Smooth muscle cell (in vitro differentiated cells): ENCODE measurements around the gene PGM2. TPM values are rescaled to one million over a fixed set of nuclear protein-coding genes. Genes with fewer than 3 reads are reported as not detected.

ENCODE experiments used
- DNase-seq: peaks from one replicate; lab custom pipeline; 2025; ENCODE audit not compliant: unreplicated experiment; lab: John Stamatoyannopoulos, UW
- H2AFZ ChIP-seq: fragments of 200-600 bp; sonication (generic); 2 replicates; pipeline ENCODE4 v1.6.0; 2016; ENCODE audit warnings: antibody characterized with exemption, low read depth, mild to moderate bottlenecking
- H3F3A ChIP-seq: fragments of 200-600 bp; sonication (generic); 2 replicates; pipeline ENCODE4 v1.6.0; 2017; ENCODE audit warnings: antibody characterized with exemption, low read depth
- H3K27ac ChIP-seq: fragments of 200-600 bp; sonication (generic); 2 replicates; pipeline ENCODE4 v1.5.1; 2016; ENCODE audit warnings: low read depth, mild to moderate bottlenecking
- H3K27me3 ChIP-seq: fragments of 200-600 bp; sonication (generic); 2 replicates; pipeline ENCODE4 v1.6.1; 2016; ENCODE audit warnings: low read depth, mild to moderate bottlenecking
- H3K36me3 ChIP-seq: fragments of 200-600 bp; sonication (generic); 2 replicates; pipeline ENCODE4 v1.5.1; 2016; ENCODE audit warnings: low read depth
- H3K4me1 ChIP-seq: fragments of 200-600 bp; sonication (generic); 2 replicates; pipeline ENCODE4 v1.5.1; 2016; ENCODE audit warnings: low read depth
- H3K4me2 ChIP-seq: fragments of 200-600 bp; sonication (generic); 2 replicates; pipeline ENCODE4 v1.6.0; 2016; ENCODE audit warnings: mild to moderate bottlenecking
- H3K4me3 ChIP-seq: fragments of 200-600 bp; sonication (generic); 2 replicates; pipeline ENCODE4 v1.5.1; 2016; ENCODE audit warnings: mild to moderate bottlenecking
- H3K79me2 ChIP-seq: fragments of 200-600 bp; sonication (generic); 2 replicates; pipeline ENCODE4 v1.6.0; 2016; ENCODE audit warnings: low read depth, mild to moderate bottlenecking
- H3K9ac ChIP-seq: fragments of 200-600 bp; sonication (generic); 2 replicates; pipeline ENCODE4 v1.6.0; 2016; ENCODE audit warnings: low read depth
- H3K9me3 ChIP-seq: fragments of 200-600 bp; sonication (generic); replicated peaks from 2 replicates; pipeline ENCODE4 v1.5.1; 2016; ENCODE audit warnings: low read depth
- H4K20me1 ChIP-seq: fragments of 200-600 bp; sonication (generic); 2 replicates; pipeline ENCODE4 v1.6.0; 2016; ENCODE audit warnings: low read depth
- WGBS: methylation state at CpG from one replicate; pipeline ENCODE4 v1.1.7; 2016; ENCODE audit warnings: low lambda C conversion rate; 5-methylcytosine and 5-hydroxymethylcytosine counted together
- polyA plus RNA-seq: library from polyadenylated mRNA; unstranded; fragments of >200 nt; fragmentation: Nextera tagmentation; extraction: Ambion mirVana; gene quantifications from 2 replicates; pipeline ENCODE4 v1.2.1, GENCODE V29; 2016
- total RNA-seq: library from RNA; depleted of rRNA; stranded (reverse); fragments of >200 nt; gene quantifications from 2 replicates; pipeline ENCODE4 v1.2.3, GENCODE V29; 2014
- TF ChIP-seq, protein P1 (sequence below): fragments of 200-600 bp; sonication (generic); IDR thresholded peaks from 2 replicates; pipeline ENCODE4 v1.5.1; 2017; ENCODE audit warnings: borderline replicate concordance, mild to moderate bottlenecking, antibody characterized with exemption; ENCODE audit not compliant: insufficient read depth, poor library complexity, severe bottlenecking

Gene PGM2
- total and polyA plus RNA-seq, 2 experiments from 2014 or later, result 11.6 to 38.7 TPM

- H3K4me3 ChIP-seq, result no peak overlapping the region
- DNase-seq, result no peak
- no peaks in the 10 kb centered on the region for H3K9me3 ChIP-seq
- H3K36me3 ChIP-seq, result no peaks in the 10 kb centered on the region
- TF ChIP-seq, protein P1, sequence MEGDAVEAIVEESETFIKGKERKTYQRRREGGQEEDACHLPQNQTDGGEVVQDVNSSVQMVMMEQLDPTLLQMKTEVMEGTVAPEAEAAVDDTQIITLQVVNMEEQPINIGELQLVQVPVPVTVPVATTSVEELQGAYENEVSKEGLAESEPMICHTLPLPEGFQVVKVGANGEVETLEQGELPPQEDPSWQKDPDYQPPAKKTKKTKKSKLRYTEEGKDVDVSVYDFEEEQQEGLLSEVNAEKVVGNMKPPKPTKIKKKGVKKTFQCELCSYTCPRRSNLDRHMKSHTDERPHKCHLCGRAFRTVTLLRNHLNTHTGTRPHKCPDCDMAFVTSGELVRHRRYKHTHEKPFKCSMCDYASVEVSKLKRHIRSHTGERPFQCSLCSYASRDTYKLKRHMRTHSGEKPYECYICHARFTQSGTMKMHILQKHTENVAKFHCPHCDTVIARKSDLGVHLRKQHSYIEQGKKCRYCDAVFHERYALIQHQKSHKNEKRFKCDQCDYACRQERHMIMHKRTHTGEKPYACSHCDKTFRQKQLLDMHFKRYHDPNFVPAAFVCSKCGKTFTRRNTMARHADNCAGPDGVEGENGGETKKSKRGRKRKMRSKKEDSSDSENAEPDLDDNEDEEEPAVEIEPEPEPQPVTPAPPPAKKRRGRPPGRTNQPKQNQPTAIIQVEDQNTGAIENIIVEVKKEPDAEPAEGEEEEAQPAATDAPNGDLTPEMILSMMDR, result no peak
- H3K9ac ChIP-seq, result no peak overlapping the region
- no peak overlapping the region for H2AFZ ChIP-seq
- H4K20me1 ChIP-seq, result no peaks in the 10 kb centered on the region
- WGBS, result 82% methylated on average over 2 of the region's 2 CpGs
- H3K27ac ChIP-seq, result no peak overlapping the region
- no peaks in the 10 kb centered on the region for H3K27me3 ChIP-seq
- H3F3A ChIP-seq, result no peaks in the 10 kb centered on the region
- no peaks in the 10 kb centered on the region for H3K79me2 ChIP-seq
- H3K4me1 ChIP-seq, result no peaks in the 10 kb centered on the region
- H3K4me2 ChIP-seq, result no peak overlapping the region
These were observed 32.4 kb upstream of the PGM2 start for GRCh38 chr4:37794056-37794455.

- H3F3A ChIP-seq, result no peaks in the 10 kb centered on the region
- H2AFZ ChIP-seq, result no peak overlapping the region
- no peak overlapping the region for H3K27ac ChIP-seq
- H3K9ac ChIP-seq, result no peak overlapping the region
- TF ChIP-seq, protein P1, result no peak
- H4K20me1 ChIP-seq, result no peaks in the 10 kb centered on the region
- no peaks in the 10 kb centered on the region for H3K4me1 ChIP-seq
- H3K4me3 ChIP-seq, result no peak overlapping the region
- 95% methylated on average over 3 of the region's 3 CpGs for WGBS
- no peaks in the 10 kb centered on the region for H3K36me3 ChIP-seq
- no peaks in the 10 kb centered on the region for H3K27me3 ChIP-seq
- H3K9me3 ChIP-seq, result no peaks in the 10 kb centered on the region
- no peaks in the 10 kb centered on the region for H3K79me2 ChIP-seq
- no peak for DNase-seq
- H3K4me2 ChIP-seq, result no peak overlapping the region
These were observed 30.8 kb upstream of the PGM2 start for GRCh38 chr4:37795581-37796195.

DNA sequence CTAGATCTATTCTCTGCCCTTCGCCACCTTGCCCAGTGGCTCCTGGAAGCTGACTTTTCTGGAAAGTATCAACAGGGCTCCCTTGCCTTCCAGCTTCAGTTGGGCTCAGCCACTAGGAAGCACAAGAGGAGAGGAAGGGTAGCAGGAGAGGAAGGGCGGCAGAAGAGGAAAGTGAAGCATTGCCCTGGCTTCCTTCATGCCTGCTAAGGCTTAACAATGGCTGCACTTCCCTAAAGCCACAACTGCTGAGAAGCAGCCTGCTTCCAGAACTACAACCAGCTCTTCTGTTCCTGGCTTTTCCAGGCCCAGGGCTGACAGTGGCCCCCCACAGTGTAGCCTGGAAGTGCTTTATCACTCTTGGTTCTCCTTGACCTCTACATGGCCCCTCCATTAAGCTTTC, 29.1 kb upstream of the PGM2 start:
- no peaks in the 10 kb centered on the region for H4K20me1 ChIP-seq
- no peak overlapping the region for H3K4me3 ChIP-seq
- no peaks in the 10 kb centered on the region for H3K36me3 ChIP-seq
- no peak for DNase-seq
- H3K4me1 ChIP-seq, result no peaks in the 10 kb centered on the region
- no peaks in the 10 kb centered on the region for H3K79me2 ChIP-seq
- no peaks in the 10 kb centered on the region for H3F3A ChIP-seq
- H3K9ac ChIP-seq, result no peak overlapping the region
- H3K9me3 ChIP-seq, result no peaks in the 10 kb centered on the region
- no peaks in the 10 kb centered on the region for H3K27me3 ChIP-seq
- TF ChIP-seq, protein P1, result no peak
- H3K27ac ChIP-seq, result no peak overlapping the region
- no peak overlapping the region for H2AFZ ChIP-seq
- 100% methylated on average over 2 of the region's 2 CpGs for WGBS
- H3K4me2 ChIP-seq, result no peak overlapping the region

DNA sequence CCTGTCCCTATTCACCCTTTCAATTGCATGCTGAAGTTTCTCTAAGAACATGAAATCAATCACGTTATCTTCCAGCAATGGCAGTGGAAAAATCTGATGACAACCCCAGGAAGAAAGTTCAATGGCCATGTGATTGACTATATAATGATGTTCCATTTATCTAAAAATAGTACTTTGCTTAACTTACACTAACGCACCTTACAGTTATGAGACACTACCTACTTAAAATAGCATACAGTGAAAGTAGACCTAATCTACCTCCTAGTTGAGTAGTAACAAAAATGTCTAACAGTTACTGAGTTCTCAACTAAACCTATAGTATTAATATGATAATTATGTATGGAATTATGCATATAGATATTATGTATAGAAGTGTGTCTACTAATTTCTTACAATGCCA, 28.6 kb upstream of the PGM2 start:
- H3K4me3 ChIP-seq, result no peak overlapping the region
- no peaks in the 10 kb centered on the region for H3K4me1 ChIP-seq
- 90% methylated on average over 2 of the region's 2 CpGs for WGBS
- H3K9ac ChIP-seq, result no peak overlapping the region
- H3K4me2 ChIP-seq, result no peak overlapping the region
- DNase-seq, result no peak
- no peaks in the 10 kb centered on the region for H3K36me3 ChIP-seq
- TF ChIP-seq, protein P1, result no peak
- H3K9me3 ChIP-seq, result no peaks in the 10 kb centered on the region
- H3K27me3 ChIP-seq, result no peaks in the 10 kb centered on the region
- no peak overlapping the region for H3K27ac ChIP-seq
- H4K20me1 ChIP-seq, result no peaks in the 10 kb centered on the region
- no peak overlapping the region for H2AFZ ChIP-seq
- no peaks in the 10 kb centered on the region for H3K79me2 ChIP-seq
- H3F3A ChIP-seq, result no peaks in the 10 kb centered on the region
